Thyroid gland (tissue), 4 donors: ENCODE data around the gene GALNTL6.

Experiments
- CTCF ChIP-seq, 6 experiments: fragments of 200-600 bp in 3 of 6; fragments of 450-650 bp in 3 of 6; sonication (generic) in 3 of 6; IDR thresholded peaks; one replicate each; pipeline ENCODE4 v1.5.1; 2016 to 2019; ENCODE audit warnings: antibody characterized with exemption in 6 of 6, mild to moderate bottlenecking in 2 of 6, inconsistent platforms in 1 of 6, moderate library complexity in 1 of 6
- POLR2A ChIP-seq, 2 donors: fragments of 450-650 bp; IDR thresholded peaks; one replicate each; pipeline ENCODE4 v1.6.1; 2017; ENCODE audit warnings: antibody characterized with exemption in 2 of 2, mild to moderate bottlenecking in 2 of 2, moderate library complexity in 1 of 2

- TF ChIP-seq CTCF (IDR thresholded peaks at IDR 0.05) (no peak), POLR2A (IDR thresholded peaks at IDR 0.05) (no peak)
Measured at GRCh38 chr4:172127168-172127567, 314.0 kb downstream of the GALNTL6 start.
